Lung microvascular endothelial cell (primary cell): ENCODE measurements around the gene CHST11. TPM values are rescaled to one million over a fixed set of nuclear protein-coding genes. Genes with fewer than 3 reads are reported as not detected.
A peak's percentile ranks its signal among the peaks of the same experiment; 100 is the strongest.

ENCODE experiments used
- DNase-seq, 2 donors: peaks; one replicate each; pipeline versions ENCODE4 v3.0.0 to v3.0.0-alpha.2; 2010; ENCODE audit warnings: low read depth in 2 of 2
- total RNA-seq: library from RNA; depleted of rRNA; stranded (reverse); fragments of >200 nt; gene quantifications from 2 replicates; pipeline ENCODE4 v1.2.1, GENCODE V29; 2014

Gene CHST11
- total RNA-seq, 1 donor from 2014 or later: 4.8 TPM

DNA sequence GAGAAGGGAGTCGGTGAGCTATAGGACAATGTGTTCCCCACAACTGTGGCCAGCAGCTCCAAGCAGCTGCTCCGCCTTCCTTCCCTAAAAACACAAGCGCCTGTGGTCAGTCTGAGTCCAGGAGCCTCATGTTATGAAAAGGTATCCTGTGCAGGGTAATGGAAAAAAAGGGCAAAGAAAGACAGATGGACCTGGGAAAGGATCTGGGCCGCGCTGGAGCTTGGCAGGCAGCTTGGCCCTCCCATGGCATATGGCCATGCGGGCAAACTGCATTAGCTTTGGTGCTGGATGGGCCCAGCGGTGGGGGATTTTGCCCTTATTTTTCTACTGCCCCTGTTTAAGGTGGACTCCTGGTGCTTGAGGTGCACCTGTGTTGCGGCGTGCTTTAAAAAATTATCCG is 23.7 kb upstream of the CHST11 start:
- DNase-seq: no peak

DNA sequence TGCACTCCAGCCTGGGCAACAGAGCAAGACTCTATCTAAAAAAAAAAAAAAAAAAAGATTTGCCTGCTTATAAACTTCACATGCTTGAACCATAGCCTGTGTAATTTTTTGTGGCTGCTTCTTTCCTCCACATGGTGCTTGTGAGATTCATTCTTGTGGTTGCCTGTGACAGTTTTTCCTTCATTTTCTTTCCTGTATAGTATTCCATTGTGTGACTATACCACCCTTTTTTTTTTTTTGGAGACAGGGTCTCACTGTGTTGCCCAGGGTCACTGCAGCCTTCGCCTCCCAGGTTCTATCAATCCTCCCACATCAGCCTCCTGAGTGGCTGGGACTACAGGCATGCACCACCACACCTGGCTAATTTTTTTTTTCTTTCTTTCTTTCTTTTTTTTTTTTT is 22.6 kb upstream of the CHST11 start:
- no peak for DNase-seq

DNA sequence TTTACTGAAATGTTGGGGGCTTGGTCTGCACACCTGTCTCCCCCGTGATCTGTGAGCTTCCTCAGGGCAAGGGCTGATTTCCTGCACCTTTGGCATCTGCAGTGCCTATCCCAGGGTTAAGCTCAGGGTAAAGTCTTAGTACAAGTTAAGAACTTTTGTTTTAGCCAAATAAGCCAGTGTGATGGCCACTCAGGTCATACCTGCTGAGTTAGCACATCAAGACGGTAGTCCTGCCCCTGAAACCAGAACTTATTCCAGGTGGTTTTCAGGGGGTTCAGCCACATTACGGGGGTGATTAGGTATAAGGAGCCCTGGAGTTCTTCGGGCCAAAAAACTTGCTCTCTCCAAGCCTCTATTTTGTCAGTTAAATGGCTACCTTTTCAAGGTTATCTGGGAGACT is 21.6 kb upstream of the CHST11 start:
- DNase-seq: no peak

DNA sequence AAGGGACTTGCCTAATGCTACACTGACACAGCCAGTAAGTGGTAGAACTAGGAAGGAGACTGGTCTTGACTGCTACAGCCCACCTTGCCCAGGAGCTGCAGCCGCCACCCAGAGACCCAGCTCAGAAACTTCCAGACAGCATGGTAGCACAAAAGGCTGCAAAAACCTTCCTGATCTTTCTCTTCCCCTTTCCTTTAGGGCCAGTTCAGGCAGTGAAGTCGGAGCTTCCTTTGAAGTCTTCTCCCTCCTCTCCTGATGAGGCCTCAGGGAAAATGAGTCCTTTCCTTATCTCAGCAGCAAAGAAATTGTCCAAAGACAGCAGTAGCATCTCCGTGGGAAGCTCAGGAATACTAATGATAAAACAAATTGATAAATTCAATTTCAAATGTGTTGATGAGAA is 21.0 kb upstream of the CHST11 start:
- DNase-seq: no peak

DNA sequence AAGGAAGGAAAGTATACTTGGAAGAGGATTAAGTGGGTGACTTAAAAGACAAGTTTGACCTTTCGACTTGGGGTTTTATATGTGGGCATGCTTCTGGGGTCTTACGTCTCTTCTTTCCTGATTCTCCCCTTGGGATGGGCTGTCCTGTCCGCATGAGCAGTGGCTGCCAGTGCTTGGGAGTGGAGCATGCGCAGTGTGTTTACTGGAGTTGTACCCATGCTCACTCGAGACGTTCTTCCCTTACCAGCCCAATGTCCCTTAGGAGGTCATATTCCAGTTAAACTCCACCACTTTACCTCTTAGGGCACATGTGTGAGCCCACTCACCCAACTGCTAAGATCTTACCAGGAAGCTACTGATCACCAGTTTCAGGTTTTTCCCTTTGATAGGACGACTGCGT is 20.0 kb upstream of the CHST11 start:
- DNase-seq: no peak

DNA sequence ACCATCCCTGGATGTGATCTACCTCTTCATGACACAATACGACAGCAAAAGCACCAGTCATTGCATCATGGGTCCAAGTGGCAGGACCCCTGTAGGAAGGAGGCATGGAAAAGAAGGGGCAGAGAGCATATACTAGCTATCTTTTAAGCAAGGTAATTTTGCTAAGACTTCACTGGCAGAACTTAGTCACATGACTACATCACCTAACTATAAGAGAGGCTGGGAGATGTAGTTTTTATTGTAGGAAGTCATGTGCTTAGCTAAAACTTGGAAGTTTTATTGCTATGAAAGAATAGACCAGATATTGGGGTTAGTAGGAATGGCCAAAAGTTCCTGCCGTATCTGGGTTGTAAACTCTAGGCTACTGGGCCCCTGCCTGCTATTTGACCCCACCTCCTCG is 18.6 kb upstream of the CHST11 start:
- DNase-seq: no peak

DNA sequence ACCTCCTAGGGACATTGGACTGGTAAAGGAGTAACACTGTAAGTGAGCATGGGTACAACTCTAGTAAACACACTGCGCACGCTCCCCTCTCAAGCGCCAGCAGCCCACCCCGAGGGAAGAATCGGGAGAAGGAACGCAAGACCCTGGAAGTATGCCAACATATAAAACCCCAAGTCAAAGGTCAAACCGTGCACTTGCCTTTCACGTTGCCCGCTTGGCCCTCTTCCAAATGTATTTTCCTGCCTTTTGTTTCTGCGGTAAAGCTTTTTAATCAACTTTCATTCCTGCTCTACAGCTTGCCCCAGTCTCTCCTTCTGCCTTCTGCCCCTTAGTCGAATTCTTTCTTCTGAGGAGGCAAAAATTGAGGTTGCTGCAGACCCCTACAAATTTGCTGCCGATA is 17.6 kb upstream of the CHST11 start:
- no peak for DNase-seq

DNA sequence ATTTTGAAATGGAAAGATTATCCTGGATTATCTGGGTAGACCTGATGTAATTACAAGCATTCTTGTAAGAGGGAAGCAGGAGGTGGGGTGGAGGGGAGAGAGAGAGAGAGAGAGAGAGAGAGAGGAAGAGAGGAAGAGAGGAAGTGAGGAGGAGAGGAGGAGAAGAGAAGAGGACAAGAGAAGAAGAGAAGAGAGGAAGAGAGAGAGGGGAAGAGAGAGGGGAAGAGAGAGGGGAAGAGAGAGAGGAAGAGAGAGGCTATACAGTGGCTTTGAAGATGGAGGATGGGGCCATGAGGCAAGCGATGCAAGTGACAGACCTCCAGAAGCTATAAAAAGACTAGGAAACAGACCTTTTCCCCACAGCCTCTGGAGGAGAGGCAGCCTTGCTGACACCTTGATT is 13.7 kb upstream of the CHST11 start:
- DNase-seq: no peak

DNA sequence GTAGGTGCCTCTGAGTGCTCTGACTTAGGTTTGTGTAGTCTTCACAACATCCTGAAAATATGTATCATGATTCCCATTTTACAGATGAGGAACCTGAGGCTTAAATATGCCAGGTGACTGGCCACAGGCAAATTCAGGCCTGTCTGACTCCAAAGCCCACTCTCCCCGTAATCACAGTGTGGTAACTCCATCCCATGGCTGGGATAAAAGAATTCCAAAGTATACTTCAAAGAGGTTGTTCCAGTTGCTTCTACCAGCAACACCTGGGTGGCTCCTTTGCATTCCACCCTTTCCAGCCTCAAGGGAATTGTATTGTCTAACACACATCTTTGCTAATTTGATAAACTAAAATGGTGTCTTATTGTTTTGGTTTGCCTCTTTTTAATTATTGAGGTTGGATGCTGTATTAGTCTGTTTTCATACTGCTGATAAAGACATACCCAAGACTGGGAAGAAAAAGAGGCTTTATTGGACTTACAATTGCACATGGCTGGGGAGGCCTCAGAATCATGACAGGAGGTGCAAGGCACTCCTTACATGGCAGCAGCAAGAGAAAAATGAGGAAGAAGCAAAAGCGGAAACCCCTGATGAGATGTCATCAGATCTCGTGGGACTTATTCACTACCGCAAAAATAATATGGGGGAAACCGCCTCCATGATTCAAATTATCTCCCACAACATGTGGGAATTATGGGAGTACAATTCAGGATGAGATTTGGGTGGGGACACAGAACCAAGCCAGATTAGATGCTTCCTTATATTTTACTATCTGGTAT is 9.9 kb upstream of the CHST11 start:
- no peak for DNase-seq

DNA sequence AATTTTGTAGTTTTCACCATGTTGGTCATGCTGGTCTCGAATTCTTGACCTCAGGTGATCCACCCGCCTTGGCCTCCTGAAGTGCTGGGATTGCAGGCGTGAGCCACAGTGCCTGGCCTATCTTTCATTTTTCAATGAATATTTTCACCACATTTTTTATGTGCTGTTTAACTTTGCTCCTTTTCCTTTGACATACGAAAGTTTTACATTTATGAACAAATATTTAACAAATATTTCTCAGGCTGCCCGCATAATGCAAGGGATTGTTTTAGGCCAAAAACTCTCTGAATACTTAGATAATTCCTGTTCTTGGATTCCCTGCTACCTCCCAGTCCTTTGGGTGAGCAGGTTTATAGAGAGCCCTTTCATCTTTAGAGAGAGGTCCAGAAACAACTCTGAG is 8.7 kb upstream of the CHST11 start:
- DNase-seq: no peak

DNA sequence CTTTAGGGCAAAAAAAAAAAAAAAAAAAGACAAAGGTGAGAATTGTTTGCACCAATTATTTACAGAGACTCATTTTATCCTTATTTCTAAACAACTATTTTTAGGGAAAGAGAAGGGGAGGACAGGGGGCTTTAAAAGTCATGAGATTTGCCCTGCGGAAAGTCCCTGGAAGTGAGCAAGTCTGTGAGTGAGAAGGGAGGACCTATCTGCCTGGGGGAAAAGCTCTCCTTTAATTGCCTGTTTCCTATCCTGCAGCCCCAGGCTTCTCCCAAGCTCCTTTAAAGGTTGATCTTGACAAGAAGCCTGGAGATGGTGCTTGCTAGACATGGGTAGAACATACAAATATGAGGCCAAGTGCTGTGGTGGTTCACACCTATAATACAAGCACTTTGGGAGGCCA is 8.3 kb upstream of the CHST11 start:
- peak in 1 of 2 donors; percentile 57 for DNase-seq

DNA sequence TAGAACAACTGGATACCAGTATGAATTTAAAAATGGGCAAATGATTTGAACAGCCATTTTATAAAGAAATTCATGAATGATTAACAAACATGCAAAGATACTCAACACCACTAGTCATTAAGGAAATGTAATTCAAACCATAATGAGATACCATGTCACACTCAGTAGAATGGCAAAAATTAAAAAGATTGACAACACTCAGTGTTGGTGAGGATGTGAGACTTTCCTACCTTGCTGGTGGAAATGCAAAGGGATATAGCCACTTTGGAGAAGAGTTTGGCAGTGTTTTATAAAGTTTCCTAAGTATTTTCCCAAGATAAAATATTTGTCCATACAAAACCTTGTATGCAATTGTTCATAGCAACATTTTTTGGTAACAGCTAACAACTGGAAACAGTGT is 6.0 kb upstream of the CHST11 start:
- DNase-seq: no peak

DNA sequence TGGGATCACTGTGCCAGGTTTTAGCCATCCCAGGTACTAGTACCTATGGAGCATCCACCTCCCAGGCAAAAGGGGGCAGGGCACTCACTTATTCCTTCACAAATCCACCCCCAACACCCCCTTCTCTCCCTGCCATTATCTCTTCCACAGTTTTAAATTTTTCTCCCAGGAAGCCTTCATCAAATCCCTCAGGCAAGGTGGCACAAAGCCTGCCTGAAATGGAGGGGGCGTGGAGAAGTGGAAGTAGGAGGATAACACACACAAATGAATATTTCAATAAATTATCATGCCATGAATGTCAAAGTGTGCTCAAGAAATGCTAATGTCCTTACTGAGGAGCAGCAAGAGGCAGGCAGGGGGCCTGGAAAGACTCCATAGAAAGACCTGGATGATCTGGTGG is 4.7 kb upstream of the CHST11 start:
- DNase-seq: no peak

DNA sequence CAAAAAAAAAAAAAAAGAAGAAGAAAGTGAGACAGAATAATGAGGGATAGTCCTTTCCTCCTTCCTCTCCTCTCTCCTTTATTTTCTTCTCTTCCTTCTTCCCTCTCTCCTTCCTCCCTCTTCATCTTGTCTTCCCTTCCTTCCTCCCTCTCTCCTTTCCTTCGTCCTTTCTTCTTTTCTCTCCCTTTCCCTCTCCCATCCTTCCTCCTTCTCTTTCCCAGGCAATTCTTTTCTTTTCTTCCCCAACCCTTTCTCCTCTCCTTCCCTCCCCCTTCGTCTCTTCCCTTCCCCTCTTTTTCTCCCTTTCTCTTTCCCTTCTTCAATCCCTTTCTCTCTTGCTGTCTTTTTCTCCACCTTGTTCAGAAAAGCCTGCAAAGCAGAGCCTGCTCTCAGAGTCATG is 3.6 kb upstream of the CHST11 start:
- DNase-seq: no peak

DNA sequence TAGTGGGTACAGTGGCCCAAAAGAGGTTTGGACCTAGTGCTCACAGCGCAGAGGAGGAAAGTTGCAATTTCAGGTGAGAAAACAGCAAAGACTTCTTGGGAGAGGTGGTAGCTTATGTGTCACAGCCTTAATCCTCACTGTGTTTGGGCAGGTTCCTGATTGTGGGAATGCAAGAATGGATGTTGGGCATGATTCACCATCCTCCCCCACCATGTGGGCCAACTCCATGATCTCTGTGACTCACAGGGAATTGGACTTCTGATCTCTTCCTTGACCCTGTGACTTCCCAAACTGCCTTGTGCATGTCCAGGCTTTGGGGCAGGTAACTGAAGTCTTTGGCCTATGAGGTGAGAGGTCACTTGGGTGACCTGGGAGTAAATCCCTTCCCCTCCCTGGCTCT is 1.8 kb upstream of the CHST11 start:
- peak in 1 of 2 donors; percentile 47 for DNase-seq

DNA sequence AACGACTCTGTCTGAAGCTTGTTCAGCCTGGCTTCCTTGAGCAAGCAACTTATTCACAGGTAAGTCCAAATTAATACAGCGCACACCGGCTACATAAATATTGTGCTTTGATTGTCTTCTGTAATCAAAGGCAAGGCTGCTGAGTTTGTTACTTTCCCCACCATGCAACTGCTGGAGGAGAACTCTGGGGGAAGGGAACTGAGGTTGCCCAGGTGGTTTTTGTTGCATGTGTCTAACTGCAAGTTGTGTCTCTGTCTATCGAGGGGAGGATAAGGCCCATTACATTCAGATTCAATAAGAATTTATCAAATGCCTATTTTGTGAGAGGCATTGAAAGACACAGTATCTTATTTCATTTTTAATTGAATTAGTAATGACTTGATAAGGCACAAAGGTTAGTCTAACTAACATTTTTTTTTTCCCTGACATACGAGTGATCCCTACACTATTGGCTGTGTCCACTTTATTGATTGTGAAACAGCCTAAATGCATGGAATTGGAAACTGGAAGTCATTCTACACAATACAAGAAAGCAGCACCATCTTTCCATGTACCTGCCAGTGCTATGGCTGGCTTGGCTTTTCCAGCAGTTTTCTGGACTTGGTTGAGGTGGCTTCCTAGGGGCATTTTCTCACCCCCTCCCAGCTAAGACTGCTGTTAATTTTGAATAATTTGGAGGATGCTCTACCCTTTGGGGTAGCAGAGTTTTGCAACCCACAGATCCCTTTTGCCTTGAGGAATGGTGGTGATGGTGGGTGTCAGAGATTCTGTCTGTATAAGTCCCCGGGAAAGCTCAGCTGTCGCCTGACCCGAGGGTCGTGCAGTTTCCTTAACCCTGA is 951 bp upstream of the CHST11 start:
- DNase-seq: no peak

DNA sequence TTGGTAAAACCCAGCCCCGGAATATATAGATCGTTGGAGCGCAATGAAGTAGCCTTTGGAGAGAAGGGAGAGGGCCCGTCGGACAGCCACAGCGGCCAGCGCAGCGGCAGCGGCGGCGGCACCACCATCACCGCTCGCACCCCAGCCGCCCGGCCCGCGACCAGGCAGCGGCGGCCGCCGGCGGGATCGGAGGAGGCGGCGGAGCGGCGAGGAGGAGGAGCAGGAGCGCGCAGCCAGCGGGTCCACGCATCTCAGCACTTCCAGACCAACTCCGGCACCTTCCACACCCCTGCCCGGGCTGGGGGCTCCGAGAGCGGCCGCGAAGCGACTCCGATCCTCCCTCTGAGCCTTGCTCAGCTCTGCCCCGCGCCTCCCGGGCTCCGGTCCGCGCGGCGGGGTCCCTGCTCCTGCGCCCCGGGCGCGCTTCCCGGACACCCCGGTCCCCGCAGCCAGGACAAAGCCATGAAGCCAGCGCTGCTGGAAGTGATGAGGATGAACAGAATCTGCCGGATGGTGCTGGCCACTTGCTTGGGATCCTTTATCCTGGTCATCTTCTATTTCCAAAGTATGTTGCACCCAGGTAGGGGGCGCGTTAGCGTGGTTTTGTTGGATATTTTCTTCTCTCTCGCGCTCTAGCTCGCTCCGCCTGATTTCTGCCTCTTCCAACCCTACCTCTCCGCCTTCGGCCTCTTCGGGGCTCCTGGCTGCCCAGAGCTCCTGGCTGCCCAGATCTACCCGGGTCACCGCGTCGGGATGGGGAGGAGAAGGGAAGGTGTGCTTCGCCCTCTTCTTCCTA is 400 bp downstream of the CHST11 start:
- peak; percentile 70 to 84 for DNase-seq

DNA sequence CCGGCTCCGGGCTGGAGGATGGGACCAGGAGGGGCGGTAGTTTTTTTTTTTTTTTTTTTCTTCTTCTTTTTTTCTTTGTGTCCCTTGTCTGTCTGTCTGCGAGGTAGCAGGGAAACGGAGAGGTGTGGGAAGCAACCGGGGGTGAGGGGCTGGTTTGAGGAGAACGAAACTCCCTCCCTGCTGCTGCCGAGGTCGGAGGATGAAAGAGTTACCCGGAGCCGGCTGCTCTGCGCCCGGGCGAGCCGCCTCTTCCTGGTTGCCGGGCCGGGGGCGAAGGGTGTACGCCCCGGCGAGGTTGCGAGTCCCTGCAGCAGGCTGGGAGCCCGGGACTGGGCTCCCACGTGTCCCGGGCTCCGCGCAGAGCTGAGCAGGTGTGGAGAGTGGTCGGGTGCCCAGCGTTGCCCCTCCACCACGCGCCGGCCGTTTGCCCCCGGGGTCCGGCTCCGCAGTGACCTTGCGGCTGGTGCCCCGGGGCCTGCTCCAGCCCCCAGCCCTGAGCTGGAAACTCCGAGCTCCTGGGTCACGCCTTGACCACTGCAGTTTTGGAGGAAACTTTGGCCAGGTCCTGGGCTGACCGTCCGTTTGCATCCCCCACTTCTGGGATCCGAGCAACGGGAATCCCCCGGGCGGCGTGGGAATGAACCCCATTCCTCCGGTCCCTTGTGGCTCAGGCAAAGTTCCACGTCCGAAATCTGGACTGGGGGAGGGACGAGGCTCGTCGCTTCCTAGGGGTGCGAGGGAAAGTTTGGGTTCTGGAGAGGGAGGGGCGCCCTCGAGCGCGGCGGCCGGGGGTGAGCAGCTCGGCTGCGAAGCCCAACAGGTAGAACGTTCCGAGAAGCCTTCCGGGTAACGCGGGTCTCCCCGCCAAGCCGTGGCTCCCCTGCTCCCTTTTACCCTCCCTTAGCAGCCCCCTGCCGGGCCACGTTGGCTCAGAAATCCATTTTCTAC is 1.3 kb downstream of the CHST11 start:
- peak; percentile 23 to 45 for DNase-seq

DNA sequence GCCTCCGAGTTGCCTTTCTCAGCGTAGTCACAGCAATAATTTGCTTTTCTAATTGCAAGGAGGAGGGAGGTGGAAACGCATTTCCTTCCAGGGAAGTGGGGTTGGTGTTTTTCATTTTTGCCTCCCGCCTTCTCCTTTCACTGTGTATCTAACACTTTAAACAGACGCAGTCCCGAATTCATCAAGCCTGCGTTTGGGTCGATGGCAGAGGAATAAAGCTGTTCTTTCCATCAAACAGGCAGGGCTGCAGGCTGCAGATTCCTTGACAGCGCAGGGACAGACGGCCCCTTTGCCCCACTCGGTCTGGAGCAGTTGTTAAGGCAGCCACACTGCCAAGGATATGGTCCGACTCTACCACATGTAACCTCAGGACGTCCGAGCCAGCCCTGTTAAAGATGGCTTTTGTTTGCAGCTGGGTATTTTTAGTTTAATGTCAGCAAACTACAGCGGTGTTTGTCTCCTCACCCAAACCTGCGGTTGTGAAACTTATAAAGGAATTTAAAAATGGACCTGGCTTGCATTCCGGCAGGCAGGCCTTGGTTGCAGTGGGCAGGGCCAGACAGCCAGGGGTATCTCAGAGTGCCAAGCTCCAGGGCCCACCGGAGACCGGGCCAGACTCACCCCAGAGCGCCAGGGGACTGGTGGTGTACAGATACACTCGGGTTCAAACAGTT is 2.1 kb downstream of the CHST11 start:
- peak in 1 of 2 donors; percentile 56 for DNase-seq

DNA sequence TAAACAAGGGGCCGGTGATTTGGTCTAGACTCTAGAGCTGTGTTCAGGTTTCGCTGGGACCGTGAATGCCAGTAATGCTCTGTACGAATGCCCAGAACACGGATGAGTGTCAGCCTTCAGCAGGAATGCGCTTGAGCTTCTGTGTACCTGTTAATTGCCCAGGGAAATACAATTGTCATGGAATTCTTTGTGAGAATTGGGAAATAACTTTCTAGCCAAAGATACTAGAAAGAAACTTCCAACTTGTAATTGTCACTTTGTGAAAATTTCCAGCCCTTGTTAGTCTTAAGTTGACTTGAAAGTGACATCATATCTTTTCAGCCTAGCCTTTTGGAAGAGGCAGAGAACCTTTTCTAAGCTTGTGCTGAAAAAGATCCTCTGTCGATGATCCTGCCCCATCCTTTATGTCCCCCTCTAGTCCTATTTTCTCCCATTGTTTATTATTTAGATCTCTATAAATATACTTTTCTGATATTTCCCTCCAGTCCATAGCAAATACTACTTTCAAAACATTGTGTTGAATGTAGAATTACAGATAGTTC is 2.7 kb downstream of the CHST11 start:
- peak in 1 of 2 donors; percentile 41 for DNase-seq
